ENCODE data around the gene TCAP. TPM values are rescaled to one million over a fixed set of nuclear protein-coding genes. Genes with fewer than 3 reads are reported as not detected.

The TCAP gene
- total and polyA plus RNA-seq, 2 donors from 2014 or later: 1.5 to 1.7 TPM

DNA sequence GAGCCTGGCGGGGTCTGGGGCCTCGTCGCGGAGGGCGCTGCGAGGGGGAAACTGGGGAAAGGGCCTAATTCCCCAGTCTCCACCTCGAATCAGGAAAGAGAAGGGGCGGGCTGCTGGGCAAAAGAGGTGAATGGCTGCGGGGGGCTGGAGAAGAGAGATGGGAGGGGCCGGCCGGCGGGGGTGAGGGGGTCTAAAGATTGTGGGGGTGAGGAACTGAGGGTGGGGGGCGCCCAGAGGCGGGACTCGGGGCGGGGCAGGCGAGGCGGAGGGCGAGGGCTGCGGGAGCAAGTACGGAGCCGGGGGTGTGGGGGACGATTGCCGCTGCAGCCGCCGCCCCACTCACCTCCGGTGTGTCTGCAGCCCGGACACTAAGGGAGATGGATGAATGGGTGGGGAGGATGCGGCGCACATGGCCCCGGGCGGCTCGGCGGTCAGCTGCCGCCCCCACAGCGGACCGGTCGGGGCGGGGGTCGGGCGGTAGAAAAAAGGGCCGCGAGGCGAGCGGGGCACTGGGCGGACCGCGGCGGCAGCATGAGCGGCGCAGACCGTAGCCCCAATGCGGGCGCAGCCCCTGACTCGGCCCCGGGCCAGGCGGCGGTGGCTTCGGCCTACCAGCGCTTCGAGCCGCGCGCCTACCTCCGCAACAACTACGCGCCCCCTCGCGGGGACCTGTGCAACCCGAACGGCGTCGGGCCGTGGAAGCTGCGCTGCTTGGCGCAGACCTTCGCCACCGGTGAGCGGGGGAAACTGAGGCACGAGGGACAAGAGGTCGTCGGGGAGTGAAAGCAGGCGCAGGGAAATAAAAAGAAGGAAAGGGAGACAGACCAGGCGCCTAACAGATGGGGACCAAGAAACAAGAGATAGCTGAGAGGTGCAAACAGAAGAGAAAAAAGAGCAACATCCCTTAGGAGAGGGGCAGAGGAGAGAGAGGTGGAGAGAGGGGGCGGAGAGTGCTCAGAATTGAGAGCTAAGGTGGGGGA lies 3.1 kb downstream of the TCAP start, which contains the start of gene PNMT:
TSS of gene PNMT (plus strand) at position 509 of the 980 bp plus-strand sequence. CDS start at position 532, 23 bp downstream.
- peak within 1 kb of the TSS in 1 of 3 donors; percentile 17 for H3K4me3 ChIP-seq (ENCODE audit: low read length in 3 of 3)
- peak within 1 kb of the TSS in 1 of 3 donors; percentile 26 for H3K9ac ChIP-seq (ENCODE audit: low read length in 3 of 3)
- FAIRE-seq (no peak), DNase-seq (peak; percentile 76 to 89 (median 84))
- H3K4me1 ChIP-seq (ENCODE audit: control insufficient read depth in 2 of 3, insufficient read depth in 2 of 3, low read depth in 1 of 3, low read length in 3 of 3): peaks cover 0 to 33% (median 16%) of the 10 kb centered on the region in 3 donors
- no peaks in the 10 kb centered on the region for H3K36me3 ChIP-seq (ENCODE audit: control insufficient read depth in 2 of 3, insufficient read depth in 3 of 3, low read length in 3 of 3)
- H3K27me3 ChIP-seq (ENCODE audit: control insufficient read depth, insufficient read depth, low read length): no peaks in the 10 kb centered on the region
- intact Hi-C loops (cut with DNase I): no loop called here
- TF ChIP-seq, protein P1, sequence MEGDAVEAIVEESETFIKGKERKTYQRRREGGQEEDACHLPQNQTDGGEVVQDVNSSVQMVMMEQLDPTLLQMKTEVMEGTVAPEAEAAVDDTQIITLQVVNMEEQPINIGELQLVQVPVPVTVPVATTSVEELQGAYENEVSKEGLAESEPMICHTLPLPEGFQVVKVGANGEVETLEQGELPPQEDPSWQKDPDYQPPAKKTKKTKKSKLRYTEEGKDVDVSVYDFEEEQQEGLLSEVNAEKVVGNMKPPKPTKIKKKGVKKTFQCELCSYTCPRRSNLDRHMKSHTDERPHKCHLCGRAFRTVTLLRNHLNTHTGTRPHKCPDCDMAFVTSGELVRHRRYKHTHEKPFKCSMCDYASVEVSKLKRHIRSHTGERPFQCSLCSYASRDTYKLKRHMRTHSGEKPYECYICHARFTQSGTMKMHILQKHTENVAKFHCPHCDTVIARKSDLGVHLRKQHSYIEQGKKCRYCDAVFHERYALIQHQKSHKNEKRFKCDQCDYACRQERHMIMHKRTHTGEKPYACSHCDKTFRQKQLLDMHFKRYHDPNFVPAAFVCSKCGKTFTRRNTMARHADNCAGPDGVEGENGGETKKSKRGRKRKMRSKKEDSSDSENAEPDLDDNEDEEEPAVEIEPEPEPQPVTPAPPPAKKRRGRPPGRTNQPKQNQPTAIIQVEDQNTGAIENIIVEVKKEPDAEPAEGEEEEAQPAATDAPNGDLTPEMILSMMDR (IDR thresholded peaks at IDR 0.05; ENCODE audit: borderline replicate concordance, extremely low read depth, insufficient read depth): peak; percentile 73
- H3K9me3 ChIP-seq (ENCODE audit: control insufficient read depth in 2 of 3, insufficient read depth in 1 of 3, low read length in 3 of 3): no peaks in the 10 kb centered on the region
- no peak within 1 kb of the TSS for H3K27ac ChIP-seq (ENCODE audit: low read depth in 2 of 2, low read length in 2 of 2)

DNA sequence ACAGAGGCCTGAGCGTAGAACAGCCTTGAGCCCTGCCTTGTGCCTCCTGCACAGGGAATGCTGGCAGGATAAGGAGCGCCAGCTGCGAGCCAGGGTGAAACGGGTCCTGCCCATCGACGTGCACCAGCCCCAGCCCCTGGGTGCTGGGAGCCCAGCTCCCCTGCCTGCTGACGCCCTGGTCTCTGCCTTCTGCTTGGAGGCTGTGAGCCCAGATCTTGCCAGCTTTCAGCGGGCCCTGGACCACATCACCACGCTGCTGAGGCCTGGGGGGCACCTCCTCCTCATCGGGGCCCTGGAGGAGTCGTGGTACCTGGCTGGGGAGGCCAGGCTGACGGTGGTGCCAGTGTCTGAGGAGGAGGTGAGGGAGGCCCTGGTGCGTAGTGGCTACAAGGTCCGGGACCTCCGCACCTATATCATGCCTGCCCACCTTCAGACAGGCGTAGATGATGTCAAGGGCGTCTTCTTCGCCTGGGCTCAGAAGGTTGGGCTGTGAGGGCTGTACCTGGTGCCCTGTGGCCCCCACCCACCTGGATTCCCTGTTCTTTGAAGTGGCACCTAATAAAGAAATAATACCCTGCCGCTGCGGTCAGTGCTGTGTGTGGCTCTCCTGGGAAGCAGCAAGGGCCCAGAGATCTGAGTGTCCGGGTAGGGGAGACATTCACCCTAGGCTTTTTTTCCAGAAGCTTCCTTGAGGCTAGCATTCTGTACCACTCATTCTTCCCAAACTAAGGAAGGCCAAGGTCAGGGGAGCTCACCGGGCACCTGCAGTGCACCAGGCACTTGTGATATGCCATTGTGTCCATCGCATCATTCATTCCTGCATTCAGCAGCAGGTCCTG lies 5.0 kb downstream of the TCAP start:
- TF ChIP-seq, protein P1 (IDR thresholded peaks at IDR 0.05; ENCODE audit: borderline replicate concordance, extremely low read depth, insufficient read depth): no peak
- Histone ChIP-seq H3K27me3 (ENCODE audit: control insufficient read depth, insufficient read depth, low read length) (no peaks in the 10 kb centered on the region), H3K9ac (ENCODE audit: low read length in 3 of 3) (peak overlapping the region in 1 of 3 donors; percentile 40), H3K4me3 (ENCODE audit: low read length in 3 of 3) (no peak overlapping the region), H3K4me1 (ENCODE audit: control insufficient read depth in 2 of 3, insufficient read depth in 2 of 3, low read depth in 1 of 3, low read length in 3 of 3) (peaks cover 0 to 27% (median 11%) of the 10 kb centered on the region in 3 donors), H3K36me3 (ENCODE audit: control insufficient read depth in 2 of 3, insufficient read depth in 3 of 3, low read length in 3 of 3) (no peaks in the 10 kb centered on the region), H3K9me3 (ENCODE audit: control insufficient read depth in 2 of 3, insufficient read depth in 1 of 3, low read length in 3 of 3) (no peaks in the 10 kb centered on the region), H3K27ac (ENCODE audit: low read depth in 2 of 2, low read length in 2 of 2) (no peak overlapping the region)
- intact Hi-C loops (cut with DNase I): no loop called here
- peak in 2 of 5 donors; percentile 52 to 74 for DNase-seq
- FAIRE-seq: no peak

DNA sequence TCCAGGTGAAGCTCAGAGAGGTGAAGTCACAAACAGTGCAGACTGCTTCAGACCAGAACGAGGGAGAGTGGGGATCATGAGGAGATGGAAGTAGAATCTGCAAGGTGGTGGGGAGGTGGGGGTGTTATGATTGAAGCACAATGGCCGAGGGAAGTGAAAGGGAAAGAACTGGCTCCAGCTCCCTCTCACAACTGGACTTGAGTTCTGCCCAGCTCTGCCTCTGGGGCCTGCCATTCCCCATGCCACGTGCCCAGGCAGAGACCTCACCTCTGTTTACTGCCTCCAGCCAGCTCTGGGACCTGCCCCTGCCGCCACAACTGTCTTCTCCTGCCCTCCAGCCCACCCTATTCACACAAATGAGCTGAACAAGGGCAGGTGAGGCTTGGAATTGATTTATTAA lies 5.6 kb downstream of the TCAP start:
- FAIRE-seq: no peak
- intact Hi-C loops (cut with DNase I): no loop called here
- no peaks in the 10 kb centered on the region for H3K27me3 ChIP-seq (ENCODE audit: control insufficient read depth, insufficient read depth, low read length)
- H3K9ac ChIP-seq (ENCODE audit: low read length in 3 of 3): peak overlapping the region in 1 of 3 donors; percentile 40
- H3K4me3 ChIP-seq (ENCODE audit: low read length in 3 of 3): no peak overlapping the region
- no peaks in the 10 kb centered on the region for H3K36me3 ChIP-seq (ENCODE audit: control insufficient read depth in 2 of 3, insufficient read depth in 3 of 3, low read length in 3 of 3)
- H3K4me1 ChIP-seq (ENCODE audit: control insufficient read depth in 2 of 3, insufficient read depth in 2 of 3, low read depth in 1 of 3, low read length in 3 of 3): peaks cover 0 to 31% (median 17%) of the 10 kb centered on the region in 3 donors
- DNase-seq: no peak
- no peaks in the 10 kb centered on the region for H3K9me3 ChIP-seq (ENCODE audit: control insufficient read depth in 2 of 3, insufficient read depth in 1 of 3, low read length in 3 of 3)
- TF ChIP-seq, protein P1 (IDR thresholded peaks at IDR 0.05; ENCODE audit: borderline replicate concordance, extremely low read depth, insufficient read depth): no peak
- no peak overlapping the region for H3K27ac ChIP-seq (ENCODE audit: low read depth in 2 of 2, low read length in 2 of 2)
